ENCODE results near the gene C4B. TPM values are rescaled to one million over a fixed set of nuclear protein-coding genes. Genes with fewer than 3 reads are reported as not detected.
A peak's percentile ranks its signal among the peaks of the same experiment; 100 is the strongest.
"Not testable (repeated sequence)": the region's sequence is repeated elsewhere in the genome, so short reads cannot be mapped to it uniquely, and the experiment has no call there.

Gene C4B
- total RNA-seq, 3 donors from 2014 or later (not counting 1 experiment from before 2014, with no cell fraction given), result 4.0 to 5.1 (median 4.6) TPM

- intact Hi-C loops (cut with micrococcal nuclease); H3K36me3 Mint-ChIP-seq; H3K27me3 Mint-ChIP-seq (ENCODE audit: low read depth in 2 of 2); H3K4me3 ChIP-seq (ENCODE audit: low read length); DNase-seq; ATAC-seq; H3K4me1 ChIP-seq (ENCODE audit: control insufficient read depth, insufficient read depth, low read length); H3K9me3 Mint-ChIP-seq; H3K9me3 ChIP-seq (ENCODE audit: control insufficient read depth, insufficient read depth, low read length); H3K27ac ChIP-seq (ENCODE audit: low read length); H3K27me3 ChIP-seq (ENCODE audit: control insufficient read depth, insufficient read depth, low read length); H3K36me3 ChIP-seq (ENCODE audit: control insufficient read depth, insufficient read depth, low read length); H3K4me3 Mint-ChIP-seq: not testable (repeated sequence)
- H3K27ac Mint-ChIP-seq, result peak overlapping the region in 1 of 2 donors; percentile 75
- WGBS (ENCODE audit: insufficient coverage), result 91% methylated on average over 5 of the region's 9 CpGs
- peaks cover 9 to 11% of the 10 kb centered on the region in 2 donors for H3K4me1 Mint-ChIP-seq
Observed at GRCh38 chr6:32005538-32005880, 9.1 kb upstream of the C4B start.

- ATAC-seq; H3K4me3 Mint-ChIP-seq; H3K36me3 ChIP-seq (ENCODE audit: control insufficient read depth, insufficient read depth, low read length); H3K36me3 Mint-ChIP-seq; H3K27me3 Mint-ChIP-seq (ENCODE audit: low read depth in 2 of 2); H3K27me3 ChIP-seq (ENCODE audit: control insufficient read depth, insufficient read depth, low read length); H3K9me3 ChIP-seq (ENCODE audit: control insufficient read depth, insufficient read depth, low read length); H3K4me1 ChIP-seq (ENCODE audit: control insufficient read depth, insufficient read depth, low read length); H3K27ac Mint-ChIP-seq; H3K4me3 ChIP-seq (ENCODE audit: low read length); H3K27ac ChIP-seq (ENCODE audit: low read length); intact Hi-C loops (cut with micrococcal nuclease); H3K9me3 Mint-ChIP-seq: not testable (repeated sequence)
- H3K4me1 Mint-ChIP-seq, result peaks cover 9 to 11% of the 10 kb centered on the region in 2 donors
- DNase-seq, result peak in 1 of 2 donors; percentile 7
- 71% methylated on average over 5 of the region's 8 CpGs for WGBS (ENCODE audit: insufficient coverage)
Observed at GRCh38 chr6:32005991-32006529, 8.5 kb upstream of the C4B start.

DNA sequence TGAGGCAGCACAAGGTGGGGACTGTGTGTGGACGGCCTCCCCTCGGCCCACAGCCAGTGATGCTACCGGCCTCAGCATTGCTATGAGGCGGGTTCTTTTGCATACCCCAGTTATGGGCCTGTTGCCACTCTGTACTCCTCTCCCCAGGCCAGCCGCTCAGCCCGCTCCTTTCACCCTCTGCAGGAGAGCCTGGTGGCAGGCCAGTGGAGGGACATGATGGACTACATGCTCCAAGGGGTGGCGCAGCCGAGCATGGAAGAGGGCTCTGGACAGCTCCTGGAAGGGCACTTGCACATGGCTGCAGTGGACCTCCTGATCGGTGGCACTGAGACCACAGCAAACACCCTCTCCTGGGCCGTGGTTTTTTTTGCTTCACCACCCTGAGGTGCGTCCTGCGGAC is 7.5 kb upstream of the C4B start:
- H3K27ac ChIP-seq (ENCODE audit: low read length); H3K36me3 ChIP-seq (ENCODE audit: control insufficient read depth, insufficient read depth, low read length); DNase-seq; H3K4me3 Mint-ChIP-seq; intact Hi-C loops (cut with micrococcal nuclease); H3K4me3 ChIP-seq (ENCODE audit: low read length); H3K27me3 ChIP-seq (ENCODE audit: control insufficient read depth, insufficient read depth, low read length); H3K9me3 Mint-ChIP-seq; H3K36me3 Mint-ChIP-seq; ATAC-seq; H3K4me1 ChIP-seq (ENCODE audit: control insufficient read depth, insufficient read depth, low read length); H3K27me3 Mint-ChIP-seq (ENCODE audit: low read depth in 2 of 2); H3K27ac Mint-ChIP-seq; H3K9me3 ChIP-seq (ENCODE audit: control insufficient read depth, insufficient read depth, low read length): not testable (repeated sequence)
- WGBS (ENCODE audit: insufficient coverage), result 84% methylated on average over 8 of the region's 12 CpGs
- peaks cover 9 to 11% of the 10 kb centered on the region in 2 donors for H3K4me1 Mint-ChIP-seq

GRCh38 chr6:32008037-32008436 is 6.6 kb upstream of the C4B start:
- ATAC-seq; H3K4me3 Mint-ChIP-seq; H3K27me3 Mint-ChIP-seq (ENCODE audit: low read depth in 2 of 2); H3K4me3 ChIP-seq (ENCODE audit: low read length); H3K27ac ChIP-seq (ENCODE audit: low read length); DNase-seq; H3K36me3 ChIP-seq (ENCODE audit: control insufficient read depth, insufficient read depth, low read length); H3K27me3 ChIP-seq (ENCODE audit: control insufficient read depth, insufficient read depth, low read length); intact Hi-C loops (cut with micrococcal nuclease); H3K36me3 Mint-ChIP-seq; H3K4me1 ChIP-seq (ENCODE audit: control insufficient read depth, insufficient read depth, low read length); H3K9me3 ChIP-seq (ENCODE audit: control insufficient read depth, insufficient read depth, low read length); H3K27ac Mint-ChIP-seq; H3K9me3 Mint-ChIP-seq: not testable (repeated sequence)
- H3K4me1 Mint-ChIP-seq, result peaks cover 9 to 11% of the 10 kb centered on the region in 2 donors
- no CpG with 5 or more reads among the region's 24 CpGs for WGBS (ENCODE audit: insufficient coverage)

DNA sequence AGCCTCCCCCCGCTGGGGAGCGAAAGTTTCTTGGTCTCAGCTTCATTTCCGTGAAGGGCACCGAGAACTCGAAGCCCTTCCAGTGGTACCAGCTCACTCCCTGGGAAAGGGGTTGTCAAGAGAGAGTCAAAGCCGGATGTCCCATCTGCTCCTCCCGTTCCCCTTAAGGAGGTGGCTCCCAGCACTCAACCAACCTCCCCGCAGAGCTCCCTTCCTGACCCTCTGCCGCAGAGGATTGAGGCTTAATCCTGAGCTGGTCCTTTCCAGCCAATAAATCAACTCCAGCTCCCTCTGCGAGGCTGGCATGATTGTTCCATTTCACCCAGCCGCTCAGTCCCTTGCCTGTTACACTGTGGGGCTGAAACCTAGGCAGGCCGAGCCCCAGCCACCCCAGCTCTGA is 6.0 kb upstream of the C4B start:
- ATAC-seq; H3K4me1 ChIP-seq (ENCODE audit: control insufficient read depth, insufficient read depth, low read length); H3K36me3 Mint-ChIP-seq; H3K27ac ChIP-seq (ENCODE audit: low read length); H3K27me3 ChIP-seq (ENCODE audit: control insufficient read depth, insufficient read depth, low read length); H3K27ac Mint-ChIP-seq; H3K9me3 ChIP-seq (ENCODE audit: control insufficient read depth, insufficient read depth, low read length); DNase-seq; H3K36me3 ChIP-seq (ENCODE audit: control insufficient read depth, insufficient read depth, low read length); intact Hi-C loops (cut with micrococcal nuclease); H3K9me3 Mint-ChIP-seq; H3K4me3 ChIP-seq (ENCODE audit: low read length); H3K4me3 Mint-ChIP-seq; H3K27me3 Mint-ChIP-seq (ENCODE audit: low read depth in 2 of 2): not testable (repeated sequence)
- 39% methylated on average over 4 of the region's 12 CpGs for WGBS (ENCODE audit: insufficient coverage)
- H3K4me1 Mint-ChIP-seq, result peaks cover 9 to 11% of the 10 kb centered on the region in 2 donors

DNA sequence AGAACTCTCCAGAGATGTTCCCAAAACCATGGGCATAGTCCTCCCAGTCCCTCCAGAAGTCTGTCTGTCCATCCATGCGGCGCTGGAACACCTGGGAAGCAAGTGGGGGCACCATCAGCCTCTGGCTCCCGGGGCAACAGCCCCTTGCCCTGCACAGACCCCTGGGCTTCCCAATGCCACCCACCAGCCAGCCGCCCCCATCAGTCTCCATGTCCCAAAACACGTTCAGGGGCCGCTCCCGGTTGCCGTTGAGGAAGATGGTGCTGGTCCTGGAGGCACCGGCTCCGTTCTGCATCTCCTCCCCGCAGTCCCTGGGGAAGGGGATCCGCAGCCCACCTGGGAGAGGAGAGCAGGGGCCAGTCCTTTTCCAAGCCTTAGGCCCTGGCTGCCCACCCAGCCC is 5.1 kb upstream of the C4B start:
- H3K36me3 Mint-ChIP-seq; intact Hi-C loops (cut with micrococcal nuclease); H3K4me3 Mint-ChIP-seq; H3K36me3 ChIP-seq (ENCODE audit: control insufficient read depth, insufficient read depth, low read length); ATAC-seq; H3K27me3 ChIP-seq (ENCODE audit: control insufficient read depth, insufficient read depth, low read length); H3K27me3 Mint-ChIP-seq (ENCODE audit: low read depth in 2 of 2); H3K9me3 ChIP-seq (ENCODE audit: control insufficient read depth, insufficient read depth, low read length); H3K9me3 Mint-ChIP-seq; DNase-seq; H3K4me1 ChIP-seq (ENCODE audit: control insufficient read depth, insufficient read depth, low read length); H3K27ac Mint-ChIP-seq; H3K4me3 ChIP-seq (ENCODE audit: low read length); H3K27ac ChIP-seq (ENCODE audit: low read length); H3K4me1 Mint-ChIP-seq: not testable (repeated sequence)
- WGBS (ENCODE audit: insufficient coverage), result 57% methylated on average over 3 of the region's 12 CpGs

DNA sequence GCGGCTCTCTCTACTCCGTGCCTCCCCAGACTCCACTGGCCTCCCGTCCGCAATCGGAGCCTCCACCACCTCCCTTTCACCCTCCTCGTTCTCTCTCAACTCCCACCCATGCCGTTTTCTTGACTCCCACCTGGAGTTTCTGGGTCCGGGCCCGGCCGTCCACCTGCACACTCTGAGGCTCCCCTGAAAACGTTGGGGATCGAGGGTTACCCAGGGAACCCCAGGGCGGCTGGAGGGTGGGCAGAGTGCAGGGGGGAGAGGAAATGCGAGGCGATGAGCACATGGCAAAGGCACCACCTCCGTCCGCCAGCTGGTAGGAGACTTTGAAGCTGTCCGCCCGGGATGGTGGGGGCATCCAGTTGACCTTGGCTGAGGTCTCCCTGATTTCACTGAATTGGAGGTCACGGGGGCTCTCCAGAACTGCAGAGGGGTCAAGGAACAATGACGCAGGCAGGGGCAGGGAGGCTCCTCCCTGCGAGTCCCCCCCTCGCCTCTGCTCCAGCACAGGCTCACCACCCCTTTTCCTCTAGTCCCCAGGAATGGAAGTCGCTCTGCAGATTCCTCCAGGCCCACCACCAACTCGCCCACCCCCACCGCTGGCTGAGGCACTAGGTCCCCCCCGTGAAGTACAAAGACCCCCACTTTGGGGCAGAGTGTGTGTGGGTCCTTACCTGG is 3.6 kb upstream of the C4B start:
- intact Hi-C loops (cut with micrococcal nuclease); H3K9me3 Mint-ChIP-seq; H3K27me3 Mint-ChIP-seq (ENCODE audit: low read depth in 2 of 2); H3K9me3 ChIP-seq (ENCODE audit: control insufficient read depth, insufficient read depth, low read length); H3K36me3 ChIP-seq (ENCODE audit: control insufficient read depth, insufficient read depth, low read length); DNase-seq; ATAC-seq; H3K4me3 ChIP-seq (ENCODE audit: low read length); H3K27me3 ChIP-seq (ENCODE audit: control insufficient read depth, insufficient read depth, low read length); H3K4me1 Mint-ChIP-seq; H3K27ac ChIP-seq (ENCODE audit: low read length); H3K4me1 ChIP-seq (ENCODE audit: control insufficient read depth, insufficient read depth, low read length); H3K4me3 Mint-ChIP-seq; H3K36me3 Mint-ChIP-seq; H3K27ac Mint-ChIP-seq: not testable (repeated sequence)
- 85% methylated on average over 14 of the region's 27 CpGs for WGBS (ENCODE audit: insufficient coverage)

GRCh38 chr6:32012941-32013617 is 1.5 kb upstream of the C4B start:
- WGBS (ENCODE audit: insufficient coverage), result 92% methylated on average over 12 of the region's 17 CpGs

More at GRCh38 chr6:32012941-32013617, 1.5 kb upstream of the C4B start:
- DNase-seq; H3K9me3 ChIP-seq (ENCODE audit: control insufficient read depth, insufficient read depth, low read length); H3K4me1 ChIP-seq (ENCODE audit: control insufficient read depth, insufficient read depth, low read length); H3K36me3 ChIP-seq (ENCODE audit: control insufficient read depth, insufficient read depth, low read length); H3K4me1 Mint-ChIP-seq; H3K27me3 ChIP-seq (ENCODE audit: control insufficient read depth, insufficient read depth, low read length); intact Hi-C loops (cut with micrococcal nuclease); H3K27me3 Mint-ChIP-seq (ENCODE audit: low read depth in 2 of 2); H3K4me3 ChIP-seq (ENCODE audit: low read length); H3K27ac Mint-ChIP-seq; H3K9me3 Mint-ChIP-seq; ATAC-seq; H3K27ac ChIP-seq (ENCODE audit: low read length); H3K36me3 Mint-ChIP-seq; H3K4me3 Mint-ChIP-seq: not testable (repeated sequence)

Data from natural killer cell (primary cell).